ENCODE measurements around the gene PARD6A.
"Not testable (repeated sequence)": the region's sequence is repeated elsewhere in the genome, so short reads cannot be mapped to it uniquely, and the experiment has no call there.

The PARD6A gene

DNA sequence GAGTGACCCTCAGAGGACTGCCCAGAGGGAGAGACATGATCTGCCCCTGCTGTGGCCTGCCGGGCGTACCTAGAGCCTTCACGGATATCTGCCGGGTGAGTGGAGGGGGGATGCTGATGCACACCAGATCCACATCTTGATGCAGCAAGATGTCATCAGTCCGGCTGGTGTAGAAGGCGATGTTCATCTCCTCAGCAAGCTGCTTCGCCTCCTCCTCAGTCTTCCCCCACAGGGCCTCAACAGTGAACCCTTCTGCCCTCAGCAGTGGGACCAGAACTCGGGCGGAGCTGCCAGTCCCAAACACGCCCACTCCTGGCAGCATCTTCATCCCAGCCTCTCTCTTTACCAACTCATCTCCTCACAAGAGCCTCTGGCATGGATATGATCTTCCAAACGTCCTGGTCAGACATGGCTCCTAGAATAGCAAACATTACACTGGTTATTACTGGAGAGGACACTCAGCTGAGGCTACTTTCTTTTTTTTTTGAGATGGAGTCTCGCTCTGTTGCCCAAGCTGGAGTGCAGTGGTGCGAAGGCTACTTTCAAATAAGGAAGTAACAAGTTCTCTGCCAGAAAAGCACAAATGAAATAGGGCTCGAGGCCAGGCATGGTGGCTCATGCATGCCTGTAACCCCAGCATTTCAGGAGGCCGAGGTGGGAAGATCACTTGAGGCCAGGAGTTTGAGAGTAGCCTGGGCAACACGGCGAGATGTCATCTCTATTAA is 24.8 kb downstream of the PARD6A start:
- no peak for DNase-seq (ENCODE audit: low read depth)

GRCh38 chr16:67693517-67694285 is 32.9 kb downstream of the PARD6A start:
- not testable (repeated sequence) for DNase-seq (ENCODE audit: low read depth)

- no peak for DNase-seq (ENCODE audit: low read depth)
These were observed 33.9 kb downstream of the PARD6A start for GRCh38 chr16:67694611-67695010.

- no peak for DNase-seq (ENCODE audit: low read depth)
These were observed 36.8 kb downstream of the PARD6A start for GRCh38 chr16:67697422-67698185.

- no peak for DNase-seq (ENCODE audit: low read depth)
These were observed 38.5 kb downstream of the PARD6A start for GRCh38 chr16:67699265-67699664.

DNA sequence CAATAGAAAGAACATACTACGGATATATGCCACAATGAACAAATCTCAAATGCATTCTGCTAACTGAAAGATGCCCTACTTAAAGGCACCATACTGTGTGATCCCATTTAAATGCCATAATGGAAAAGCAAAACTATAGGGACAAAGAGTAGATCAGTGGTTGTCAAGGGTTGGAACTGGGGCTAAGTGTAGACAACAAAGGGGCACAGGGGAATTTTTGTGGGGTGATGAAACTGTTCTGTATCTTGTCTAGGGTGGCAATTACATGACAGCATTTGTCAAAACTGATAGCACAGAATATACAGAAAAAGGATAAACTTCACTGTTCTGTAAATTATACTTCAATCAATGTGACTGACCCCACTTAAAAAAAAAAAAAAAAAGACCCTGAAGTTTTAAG is 40.7 kb downstream of the PARD6A start:
- no peak for DNase-seq (ENCODE audit: low read depth)

DNA sequence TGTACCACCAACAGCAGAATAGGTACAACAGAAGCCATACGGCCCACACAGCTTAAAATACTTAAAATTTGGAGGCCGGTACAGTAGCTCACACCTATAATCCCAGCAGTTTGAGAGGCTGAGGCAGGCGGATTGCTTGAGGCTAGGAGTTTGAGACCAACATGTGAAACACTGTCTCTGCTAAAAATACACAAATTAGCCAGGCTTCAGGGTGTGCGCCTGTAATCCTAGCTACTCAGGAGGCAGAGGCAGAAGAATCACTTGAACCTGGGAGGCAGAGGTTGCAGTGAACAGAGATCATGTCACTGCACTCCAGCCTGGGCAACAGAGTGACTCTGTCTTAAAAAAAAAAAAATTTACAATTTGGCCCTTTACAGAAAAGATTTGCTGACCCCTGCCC is 41.4 kb downstream of the PARD6A start:
- DNase-seq (ENCODE audit: low read depth): no peak

DNA sequence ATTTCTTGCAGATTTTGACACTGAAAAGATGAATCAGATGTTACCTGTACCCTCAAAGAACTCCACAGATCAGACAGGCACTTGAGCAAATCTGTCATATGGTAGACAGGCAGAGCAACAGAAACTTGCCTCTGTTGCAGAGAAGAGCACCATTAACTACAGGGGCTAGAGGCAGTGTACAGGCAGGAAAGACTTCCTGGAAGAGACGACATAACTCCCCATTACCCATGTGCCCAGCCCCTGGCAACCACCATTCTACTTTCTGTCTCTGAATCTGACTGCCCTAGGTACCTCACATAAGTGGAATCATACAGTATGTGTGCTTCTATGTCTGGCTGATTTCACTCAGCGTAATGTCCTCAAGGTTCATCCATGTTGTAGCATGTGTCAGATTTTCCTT is 42.9 kb downstream of the PARD6A start:
- DNase-seq (ENCODE audit: low read depth): no peak

DNA sequence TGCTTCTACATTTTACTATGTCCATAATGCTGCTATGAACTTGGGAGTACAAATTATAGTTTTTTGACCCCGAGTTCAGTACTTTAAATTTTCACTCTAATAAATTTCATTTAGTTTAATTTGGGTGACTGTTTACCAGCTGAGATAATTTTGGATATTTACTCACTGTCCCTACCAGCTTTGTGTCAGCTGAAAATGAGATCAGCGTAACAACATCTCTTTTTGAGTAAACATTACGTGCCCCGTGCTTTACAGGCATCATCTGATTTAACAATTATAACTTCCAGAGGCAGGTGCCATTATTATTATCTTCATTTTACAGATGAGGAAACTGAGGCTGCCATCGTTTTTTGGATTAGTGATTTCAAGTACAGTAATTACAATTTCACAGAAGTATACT is 43.4 kb downstream of the PARD6A start:
- DNase-seq (ENCODE audit: low read depth): no peak

- DNase-seq (ENCODE audit: low read depth): no peak
These were observed 46.5 kb downstream of the PARD6A start for GRCh38 chr16:67707210-67707609.

DNA sequence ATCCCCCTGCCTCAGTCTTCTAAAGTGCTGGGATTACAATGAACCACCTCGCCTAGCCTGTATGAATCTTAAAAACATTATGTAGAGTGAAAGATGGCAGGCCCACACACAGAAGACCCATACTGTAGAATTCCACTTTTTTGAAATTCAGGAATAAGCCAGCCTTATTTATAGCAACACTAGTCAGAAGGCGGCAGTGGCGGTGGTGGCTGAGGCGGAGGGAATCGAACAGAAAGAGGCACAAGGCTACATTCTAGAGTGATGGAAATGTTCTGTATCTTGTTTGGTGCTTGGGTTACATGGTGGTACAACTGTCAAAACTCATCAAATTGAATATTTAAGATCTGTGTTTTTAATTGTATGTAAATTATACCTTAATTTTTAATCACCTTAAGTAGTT is 47.0 kb downstream of the PARD6A start:
- DNase-seq (ENCODE audit: low read depth): no peak

- peak; percentile 32 for DNase-seq (ENCODE audit: low read depth)
These were observed 47.6 kb downstream of the PARD6A start for GRCh38 chr16:67708368-67708771.

DNA sequence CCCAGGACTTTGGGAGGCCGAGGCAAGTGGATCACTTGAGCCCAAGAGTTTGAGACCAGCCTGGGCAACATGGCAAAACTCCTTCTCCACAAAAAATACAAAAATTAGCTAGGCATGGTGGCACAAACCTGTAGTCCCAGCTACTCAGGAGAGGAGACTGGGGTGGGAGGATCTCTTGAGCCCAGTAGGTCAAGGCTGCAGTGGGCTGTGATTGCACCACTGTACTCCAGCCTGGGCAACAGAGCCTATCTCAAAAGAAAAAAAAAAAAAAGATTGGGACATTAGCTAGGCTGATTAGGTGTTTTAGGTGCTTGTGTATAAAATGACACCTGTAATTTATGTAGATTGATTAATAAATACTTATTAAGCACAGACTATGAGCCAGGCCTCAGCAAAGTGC is 48.3 kb downstream of the PARD6A start:
- DNase-seq (ENCODE audit: low read depth): no peak

DNA sequence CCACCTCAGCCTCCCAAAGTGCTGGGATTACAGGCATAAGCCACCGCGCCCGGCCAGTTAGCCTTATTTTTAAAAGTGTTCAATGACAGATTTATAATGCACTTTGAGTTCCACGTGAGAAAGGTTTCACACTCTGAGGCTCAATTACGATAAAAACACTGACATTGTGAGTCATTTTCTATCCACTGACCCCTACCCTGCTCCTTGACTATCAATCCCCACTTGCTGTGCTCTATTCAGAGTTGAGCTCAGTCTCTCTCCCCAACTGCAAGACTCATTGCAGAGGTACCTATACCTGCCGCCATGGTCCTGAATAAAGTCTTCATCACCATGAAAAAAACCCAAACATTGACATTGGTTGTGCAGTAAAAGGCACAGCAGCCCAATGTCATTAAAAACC is 49.8 kb downstream of the PARD6A start:
- no peak for DNase-seq (ENCODE audit: low read depth)

Measured in EH (cell line).